GM21529 (cell line): Measurements from ENCODE around the gene NFXL1.

Experiments
- ATAC-seq: cut with Tn5 transposase; IDR thresholded peaks from one replicate; pipeline ENCODE4 v1.9.1; 2021; ENCODE audit not compliant: unreplicated experiment

NFXL1 gene

GRCh38 chr4:47891928-47892327 lies 22.5 kb downstream of the NFXL1 start:
- no peak for ATAC-seq

DNA sequence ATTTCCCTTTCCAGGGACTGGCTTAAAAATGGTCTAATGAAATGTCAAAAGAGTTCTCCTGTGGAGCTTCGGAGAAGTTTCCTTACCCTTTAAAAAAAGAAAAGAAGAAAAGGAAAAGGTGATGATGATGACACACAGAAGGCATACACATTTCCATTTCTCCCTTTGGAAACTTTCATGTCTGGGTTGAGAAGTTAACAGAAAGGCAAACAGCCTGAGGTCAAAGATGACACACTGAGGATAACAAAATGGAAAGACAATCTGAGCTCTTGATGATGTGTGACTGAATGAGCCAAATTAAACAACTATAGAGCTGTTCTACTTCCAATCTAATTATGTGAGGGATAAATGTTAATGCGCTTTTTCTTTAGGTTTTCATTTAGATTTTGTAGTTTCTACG lies 32.2 kb downstream of the NFXL1 start:
- ATAC-seq = no peak

- ATAC-seq = no peak
These were observed 34.9 kb downstream of the NFXL1 start for GRCh38 chr4:47879458-47879857.

GRCh38 chr4:47876784-47877546 lies 37.4 kb downstream of the NFXL1 start:
- no peak for ATAC-seq

DNA sequence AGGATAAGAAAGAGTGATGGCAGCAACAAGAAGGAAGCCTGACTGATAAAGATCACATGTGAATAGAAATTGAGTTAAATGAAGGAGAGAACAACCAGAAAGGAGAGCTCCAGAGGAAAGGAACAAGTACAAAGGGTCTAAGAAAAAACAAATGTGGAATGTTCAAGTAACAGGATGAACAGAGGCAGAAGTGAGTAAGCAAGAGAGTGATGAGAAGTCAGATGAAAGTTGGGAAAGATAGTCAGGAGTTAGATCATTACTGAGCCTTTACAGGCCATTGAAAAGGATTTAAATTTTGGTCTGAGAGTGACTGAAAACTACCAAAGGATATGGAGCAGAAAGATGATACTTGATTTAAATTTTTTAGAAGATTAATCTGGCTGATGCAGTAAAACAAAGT lies 38.1 kb downstream of the NFXL1 start:
- ATAC-seq = no peak

GRCh38 chr4:47873877-47874541 lies 40.4 kb downstream of the NFXL1 start:
- ATAC-seq = no peak

GRCh38 chr4:47863486-47863885 lies 50.9 kb downstream of the NFXL1 start:
- no peak for ATAC-seq

DNA sequence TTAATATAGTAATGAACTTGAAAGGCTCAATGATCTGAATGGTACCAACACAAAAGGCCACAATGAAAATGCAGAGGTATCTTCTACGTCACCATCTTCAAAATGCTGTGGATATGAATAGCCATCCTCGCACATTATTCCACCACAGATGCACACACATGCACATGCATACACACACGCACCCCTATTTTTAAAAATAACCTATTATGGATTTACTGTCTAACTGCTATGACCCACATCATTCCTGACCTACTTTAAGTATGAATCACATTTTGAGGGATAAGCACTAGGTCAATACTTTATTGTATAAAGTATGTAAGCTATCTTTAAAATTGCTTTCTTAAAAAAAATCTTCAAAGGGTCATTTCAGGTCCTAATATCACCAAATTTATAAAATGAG lies 52.1 kb downstream of the NFXL1 start:
- no peak for ATAC-seq

DNA sequence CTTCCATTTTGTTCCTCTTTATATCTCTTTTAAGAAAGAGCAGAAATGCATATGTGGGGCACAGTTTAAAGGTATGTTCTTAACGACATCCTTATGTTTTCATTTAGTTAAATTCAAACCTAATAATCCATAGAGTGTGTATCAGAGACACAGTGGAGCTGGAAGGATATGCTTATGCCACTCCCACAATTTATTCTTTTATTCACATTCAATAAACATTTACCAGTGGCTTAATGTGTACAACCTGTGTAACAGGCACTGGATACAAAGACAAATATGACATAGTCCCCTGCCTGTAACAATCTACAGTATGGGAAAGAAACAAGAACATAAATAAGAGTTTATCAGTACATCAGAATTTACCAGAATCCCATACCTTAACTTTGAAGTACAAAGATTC lies 54.1 kb downstream of the NFXL1 start:
- no peak for ATAC-seq

- no peak for ATAC-seq
These were observed 56.4 kb downstream of the NFXL1 start for GRCh38 chr4:47858006-47858405.

DNA sequence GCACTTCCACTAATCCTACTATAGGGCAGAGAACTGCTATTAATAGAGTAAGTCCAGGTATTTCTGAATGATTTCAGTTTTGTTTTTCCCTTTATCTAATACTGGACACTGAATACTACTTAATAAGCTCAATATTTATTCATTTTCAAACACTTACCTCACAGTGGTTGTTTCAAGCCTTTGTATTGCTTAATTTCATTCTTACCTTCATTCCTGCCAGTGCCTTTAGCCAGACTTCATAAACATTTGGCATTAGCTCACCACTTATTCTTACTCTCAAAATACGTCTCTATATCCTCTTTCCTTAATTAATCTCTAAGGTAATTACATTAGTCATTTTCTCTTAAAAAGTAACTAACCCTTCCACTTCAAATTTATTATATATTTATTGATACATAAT lies 57.7 kb downstream of the NFXL1 start:
- ATAC-seq = no peak

GRCh38 chr4:47855350-47855749 lies 59.0 kb downstream of the NFXL1 start:
- no peak for ATAC-seq

DNA sequence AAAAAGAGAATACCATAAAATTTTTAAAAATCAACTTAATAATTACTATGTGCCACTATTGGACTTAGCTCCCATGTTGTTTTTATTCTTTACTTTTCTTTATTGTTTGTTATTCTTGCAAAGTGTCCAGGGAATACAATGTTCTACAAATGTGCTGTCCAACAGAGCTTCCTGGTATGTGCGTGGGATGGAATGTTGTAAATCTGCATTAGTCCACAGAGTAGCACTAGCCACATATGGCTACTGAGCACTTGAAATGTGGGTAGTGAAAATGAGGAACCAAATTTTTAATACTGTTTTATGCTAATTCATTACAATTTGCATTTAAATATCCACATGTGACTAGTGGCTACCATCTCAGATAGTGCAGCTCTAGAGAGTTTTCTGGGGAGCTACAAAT lies 62.2 kb downstream of the NFXL1 start:
- no peak for ATAC-seq

DNA sequence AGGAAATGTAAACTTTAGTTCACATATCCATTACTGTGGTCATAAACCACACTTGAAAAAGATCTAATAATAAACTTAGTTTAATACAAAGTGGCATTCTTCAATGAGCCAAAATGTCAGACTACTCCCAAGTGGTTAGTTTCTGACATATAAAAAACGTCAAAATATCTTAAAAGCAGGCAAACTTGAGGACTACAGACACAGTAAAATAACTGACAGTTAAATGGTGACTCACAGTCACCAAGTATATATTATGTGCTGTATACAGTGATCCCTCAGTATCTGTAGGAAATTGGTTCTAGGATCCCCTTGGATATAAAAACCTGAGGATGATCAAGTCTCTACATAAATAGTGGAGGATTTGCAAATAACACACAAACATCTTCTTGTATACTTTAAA lies 64.9 kb downstream of the NFXL1 start:
- ATAC-seq = no peak

GRCh38 chr4:47848041-47848440 lies 66.3 kb downstream of the NFXL1 start:
- no peak for ATAC-seq

DNA sequence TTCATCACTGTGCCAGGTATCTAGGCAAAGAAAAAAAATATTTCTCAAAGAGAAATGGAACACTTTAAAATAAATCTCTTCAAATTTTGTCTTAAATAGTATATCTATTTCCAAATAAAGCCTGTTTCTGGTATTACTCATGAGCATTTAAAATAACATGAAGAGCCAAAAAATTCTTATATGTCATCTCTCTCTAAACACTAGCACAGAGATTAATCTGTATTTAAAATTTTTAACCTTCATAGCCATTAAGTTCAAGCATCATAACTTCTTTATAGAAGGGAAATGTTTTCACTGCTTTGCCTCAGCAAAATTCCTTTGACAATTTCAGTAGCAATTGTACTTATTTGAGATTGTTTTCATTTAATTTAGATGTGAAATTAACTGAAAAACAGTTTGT lies 71.4 kb downstream of the NFXL1 start:
- ATAC-seq = no peak

GRCh38 chr4:47840291-47840690 lies 74.1 kb downstream of the NFXL1 start:
- ATAC-seq = no peak

DNA sequence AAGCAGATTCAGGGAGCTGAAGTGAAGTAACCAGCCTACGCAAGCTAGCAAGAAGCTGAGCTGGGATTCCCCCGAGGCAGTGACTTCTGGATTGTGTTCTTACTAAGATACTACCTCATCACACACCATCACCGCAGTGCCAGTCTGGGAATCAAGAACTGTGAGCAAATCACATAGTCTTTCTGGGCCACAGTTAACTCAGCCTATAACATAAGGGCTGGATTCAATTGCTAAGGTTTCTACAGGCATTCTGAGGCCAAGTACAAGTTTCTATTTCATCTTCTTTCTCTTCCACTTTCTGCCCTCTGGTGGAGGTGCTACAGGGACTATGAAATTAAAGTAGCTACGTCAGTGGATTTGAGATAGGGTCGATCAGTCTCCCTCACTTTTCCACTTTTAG lies 75.1 kb downstream of the NFXL1 start:
- peak; percentile 64 for ATAC-seq

DNA sequence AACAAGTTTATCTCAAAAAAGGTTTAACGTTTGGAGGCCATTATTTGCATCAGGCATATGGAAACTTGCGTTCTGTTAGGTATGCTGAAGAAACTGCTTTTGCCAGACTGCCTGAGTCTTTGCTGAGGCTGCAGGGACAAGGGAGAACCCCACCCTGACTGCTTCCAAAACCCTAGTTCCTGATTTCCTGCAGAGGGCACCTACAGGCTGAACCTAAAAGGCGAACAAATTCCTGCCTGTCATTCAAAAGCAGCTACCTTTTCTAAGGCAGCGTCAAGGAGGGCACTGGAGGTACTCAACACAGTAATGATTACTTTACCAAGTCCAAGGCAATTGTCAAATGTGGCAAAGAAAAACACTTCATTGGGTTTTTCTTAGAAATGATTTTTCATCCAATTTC lies 75.9 kb downstream of the NFXL1 start:
- no peak for ATAC-seq

DNA sequence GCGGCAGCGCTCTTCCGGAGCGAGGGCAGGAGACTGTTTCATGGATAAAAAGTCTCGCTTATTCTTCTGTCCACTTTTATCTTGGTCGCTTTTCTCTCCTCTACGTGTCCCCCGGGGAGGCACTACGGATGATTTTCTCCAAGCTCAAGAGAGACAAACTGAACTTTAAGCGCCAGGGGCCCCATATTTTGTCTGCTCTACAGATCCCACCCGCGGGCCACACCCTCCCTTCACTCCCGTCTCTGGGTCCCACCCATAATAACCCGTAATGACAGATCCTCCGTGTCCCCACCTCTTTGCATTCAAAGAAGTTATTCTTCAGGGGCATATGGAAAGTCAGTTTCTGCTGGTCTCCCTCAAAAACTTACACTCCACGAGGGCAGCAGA lies 76.5 kb downstream of the NFXL1 start, which contains the start of gene CORIN:
CORIN (minus strand) TSS at position 160 of the 387 bp plus-strand sequence; CDS start at position 42, 118 bp downstream.
- no peak for ATAC-seq

- ATAC-seq = peak; percentile 51
These were observed 77.1 kb downstream of the NFXL1 start for GRCh38 chr4:47837094-47837907.

GRCh38 chr4:47836641-47837093 lies 77.7 kb downstream of the NFXL1 start:
- peak; percentile 76 for ATAC-seq
